NCI-H2196 (cell line): ENCODE data around the gene SF3A1.

Source experiments
- DNase-seq: peaks from one replicate; lab custom pipeline; 2025; ENCODE audit not compliant: unreplicated experiment; lab: John Stamatoyannopoulos, UW

The SF3A1 gene

DNA sequence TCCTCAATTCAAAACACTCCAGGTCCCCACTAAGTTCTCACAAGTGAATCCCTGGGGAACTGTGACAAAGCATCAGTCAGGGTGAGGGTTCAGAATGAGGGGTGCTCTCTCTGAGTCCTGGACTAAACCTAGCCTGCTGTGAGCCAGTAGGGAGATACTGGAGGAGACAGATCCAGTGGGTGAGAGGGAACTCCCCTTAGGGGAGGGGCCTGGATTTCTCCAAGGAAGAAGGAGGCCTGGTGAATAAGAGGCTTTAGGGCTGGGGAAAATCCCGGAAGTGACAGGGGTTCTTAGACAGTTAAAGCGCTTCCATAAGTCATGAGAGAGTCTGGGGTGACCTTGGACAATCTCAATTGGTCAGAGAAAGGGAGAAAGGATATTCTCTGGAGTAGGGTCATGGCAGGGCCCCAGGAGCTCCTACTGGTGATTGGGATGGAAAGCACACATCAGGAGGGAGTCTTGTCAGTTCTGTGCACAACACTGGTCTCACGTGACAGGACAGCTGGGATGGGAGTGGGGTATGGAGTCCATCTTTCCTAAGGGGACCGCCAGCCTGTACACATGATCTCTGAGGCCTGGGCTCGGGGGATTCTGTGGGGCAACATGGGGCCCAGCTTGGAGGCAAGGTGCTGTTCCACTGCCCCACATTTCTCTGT is 31.5 kb downstream of the SF3A1 start:
- no peak for DNase-seq

DNA sequence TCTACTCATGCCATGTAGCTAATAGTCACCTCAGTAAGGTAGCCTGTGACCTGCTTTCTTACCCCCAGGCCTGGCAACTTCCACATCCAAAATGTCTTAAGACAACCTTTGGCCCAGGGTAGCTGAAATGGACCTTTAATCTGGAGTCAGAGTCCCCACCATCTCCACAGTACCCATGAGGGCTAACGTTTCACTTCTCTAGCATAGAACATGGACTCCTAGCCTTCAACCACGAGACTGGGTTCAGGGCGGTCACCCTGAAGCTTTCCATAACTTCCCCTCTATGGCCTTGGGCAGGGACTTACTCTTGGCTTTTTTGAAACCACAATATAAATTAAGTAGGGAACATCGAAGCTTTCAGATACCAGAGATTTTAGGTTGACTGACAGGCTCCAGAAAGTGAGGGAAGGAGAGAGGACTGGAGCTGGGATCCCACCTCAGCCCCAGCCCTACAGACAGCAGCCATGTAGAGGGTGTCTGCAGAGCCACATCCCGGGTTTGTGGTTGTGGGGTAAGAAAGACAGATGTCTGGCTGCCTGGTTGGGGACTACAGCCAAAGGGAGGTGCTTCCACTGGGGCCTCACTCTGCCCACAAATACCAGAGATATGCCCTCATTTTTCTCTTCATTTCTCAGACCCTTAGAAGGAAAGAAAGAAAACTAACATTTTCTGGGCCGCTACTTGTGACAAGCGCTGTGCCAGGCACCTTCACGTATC is 32.5 kb downstream of the SF3A1 start:
- no peak for DNase-seq

DNA sequence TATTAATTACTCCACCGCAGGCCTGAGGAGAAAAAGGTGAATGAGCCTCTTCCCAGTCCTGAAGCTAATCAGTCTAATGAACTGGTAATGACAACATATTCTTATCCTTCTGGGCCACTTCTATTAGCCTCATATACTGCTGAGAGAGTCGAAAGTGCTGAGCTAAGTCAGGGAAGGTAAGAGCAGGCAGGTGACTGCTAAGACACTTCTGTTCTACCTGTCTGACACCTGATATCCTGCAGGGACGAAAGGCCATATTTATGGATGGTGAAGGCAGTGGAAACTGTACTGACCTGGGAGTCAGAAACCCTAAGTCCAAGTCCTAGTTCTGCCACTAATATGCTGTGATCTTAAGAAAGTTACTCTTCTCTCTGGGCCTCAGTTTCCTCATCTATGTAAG is 33.4 kb downstream of the SF3A1 start:
- DNase-seq, result no peak

DNA sequence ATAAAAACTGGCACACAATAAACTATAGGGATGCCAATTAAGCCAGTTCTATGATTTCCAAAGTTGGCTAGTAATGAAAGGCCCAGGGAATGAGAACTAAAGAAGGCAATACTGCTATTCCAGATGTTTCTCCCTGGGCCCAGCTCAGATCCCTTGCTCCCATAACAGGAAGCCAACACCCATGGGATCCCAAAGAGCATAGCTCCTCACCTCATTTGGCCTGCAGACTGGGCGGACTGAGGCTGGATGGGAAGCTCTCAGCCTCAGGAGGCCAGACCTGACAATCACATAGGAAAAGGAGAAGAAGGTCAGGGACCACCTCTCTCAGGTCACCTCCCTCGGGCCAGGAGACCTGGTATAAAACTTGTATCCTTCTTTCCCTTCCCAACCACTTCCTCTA is 35.2 kb downstream of the SF3A1 start:
- DNase-seq, result no peak

DNA sequence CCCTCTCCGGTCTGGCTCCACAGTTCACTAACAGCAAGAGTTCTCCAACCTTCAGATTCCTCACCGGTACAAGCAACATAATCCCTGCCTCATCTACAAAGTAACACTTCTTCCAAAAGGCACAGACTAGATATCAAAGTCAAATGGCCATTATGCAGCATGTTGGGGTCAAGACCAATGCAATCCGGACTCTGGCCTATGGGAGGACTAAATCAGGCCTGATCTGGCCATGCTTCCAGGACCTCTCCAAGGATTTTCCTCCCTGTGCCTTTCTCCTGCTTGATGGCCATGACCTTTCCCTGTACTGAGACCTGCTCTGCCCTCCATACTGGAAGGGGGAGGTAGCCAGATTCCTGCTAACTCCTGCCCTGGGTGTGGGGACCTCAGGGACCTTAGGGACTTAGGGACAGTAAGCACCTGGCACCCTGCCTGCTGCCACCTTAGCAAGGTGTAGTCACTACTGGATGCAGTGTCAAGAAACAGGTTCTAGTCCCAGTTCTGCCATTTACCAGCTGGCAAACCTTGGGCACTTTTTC is 36.6 kb downstream of the SF3A1 start:
- no peak for DNase-seq

DNA sequence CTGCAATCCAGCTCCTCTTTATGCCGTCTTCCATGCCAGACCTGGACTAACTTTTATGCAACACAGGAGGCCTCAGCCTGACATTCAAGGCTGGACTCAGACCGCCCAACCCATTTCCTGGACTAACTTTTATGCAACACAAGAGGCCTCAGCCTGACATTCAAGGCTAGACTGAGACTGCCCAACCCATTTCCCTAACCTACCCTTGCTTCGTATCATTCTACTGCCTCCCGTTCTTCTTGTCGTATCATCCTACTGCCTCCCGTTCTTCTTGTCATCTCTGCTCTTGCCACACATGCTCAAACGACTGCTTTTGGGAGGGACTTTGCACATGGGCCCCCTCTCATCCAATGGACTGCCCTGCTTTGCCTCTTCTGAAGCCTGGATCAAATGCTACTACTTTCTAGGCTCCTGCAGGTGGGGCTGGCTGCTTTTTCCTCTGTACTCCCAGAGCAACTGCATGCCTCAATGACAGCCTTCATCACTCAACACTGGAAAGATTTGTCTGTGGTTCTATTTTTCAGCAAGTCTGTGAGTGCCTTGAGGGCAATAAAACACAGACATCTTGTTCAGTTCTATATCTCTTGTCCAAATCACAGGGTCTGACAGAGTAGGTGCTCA is 37.8 kb downstream of the SF3A1 start:
- DNase-seq, result no peak

DNA sequence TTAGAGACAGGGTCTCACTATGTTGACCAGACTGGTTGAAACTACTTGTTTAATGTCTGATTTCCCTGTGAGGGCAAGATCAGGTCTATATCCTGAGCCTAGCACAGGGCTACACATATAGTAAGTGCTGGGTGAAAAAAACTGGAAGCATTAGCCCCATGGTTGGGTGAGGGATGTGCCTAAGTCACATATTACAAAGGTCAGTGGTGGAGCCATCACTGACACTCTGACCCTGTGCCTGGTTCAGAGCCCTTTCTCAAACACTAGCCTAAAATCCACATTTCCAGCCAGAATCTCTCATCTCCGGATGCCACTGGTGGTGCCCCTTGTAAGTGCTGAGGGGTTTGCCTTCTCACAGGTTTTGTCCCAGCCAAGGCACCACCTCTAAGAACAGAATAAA is 38.9 kb downstream of the SF3A1 start:
- no peak for DNase-seq

DNA sequence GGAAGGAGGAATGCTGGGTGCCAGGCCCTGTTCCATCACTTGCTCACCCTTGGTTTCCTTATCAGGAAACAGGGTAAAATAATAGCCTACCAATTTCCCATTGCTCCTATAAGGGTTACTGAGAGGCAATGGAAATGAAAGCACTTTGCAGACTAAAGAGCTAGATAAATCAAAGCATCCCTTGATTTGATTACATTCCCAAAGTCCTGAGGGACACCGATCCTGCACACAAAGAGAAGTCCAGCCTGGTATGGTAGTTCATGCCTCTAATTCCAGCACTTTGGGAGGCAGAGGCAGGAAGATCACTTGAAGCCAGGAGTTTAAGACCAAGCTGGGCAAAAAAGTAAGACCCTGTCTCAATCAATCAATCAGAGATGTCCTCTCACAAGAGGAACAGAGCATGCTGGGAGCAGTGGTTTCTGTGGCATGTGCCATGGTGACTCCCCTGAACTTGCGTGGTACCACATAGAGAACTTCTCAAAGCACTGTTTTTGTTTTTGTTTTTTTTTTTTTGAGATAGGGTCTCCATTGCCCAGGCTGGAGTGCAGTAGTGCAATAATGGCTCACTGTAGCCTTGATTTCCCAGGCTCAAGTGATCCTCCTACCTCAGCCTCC is 40.6 kb downstream of the SF3A1 start:
- DNase-seq, result no peak

DNA sequence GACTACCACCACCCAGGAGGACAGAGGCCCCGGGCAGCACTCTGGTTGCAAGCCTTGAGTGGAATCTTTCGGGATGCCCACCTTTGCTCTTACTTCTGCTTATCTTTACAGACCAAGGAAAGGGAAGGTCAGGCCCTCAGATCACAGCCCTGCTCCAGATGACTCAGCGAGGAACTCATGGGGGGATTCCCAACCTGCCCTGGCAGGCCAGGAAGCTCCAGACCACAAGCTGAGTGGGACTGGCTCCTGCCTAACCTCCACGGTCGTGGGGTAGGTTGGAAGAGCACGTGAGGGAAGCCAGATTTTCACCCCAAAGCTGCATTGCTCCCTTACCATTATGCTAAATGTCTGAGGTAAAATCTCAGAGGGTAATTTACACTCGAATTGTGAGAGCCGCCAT is 41.8 kb downstream of the SF3A1 start:
- no peak for DNase-seq

DNA sequence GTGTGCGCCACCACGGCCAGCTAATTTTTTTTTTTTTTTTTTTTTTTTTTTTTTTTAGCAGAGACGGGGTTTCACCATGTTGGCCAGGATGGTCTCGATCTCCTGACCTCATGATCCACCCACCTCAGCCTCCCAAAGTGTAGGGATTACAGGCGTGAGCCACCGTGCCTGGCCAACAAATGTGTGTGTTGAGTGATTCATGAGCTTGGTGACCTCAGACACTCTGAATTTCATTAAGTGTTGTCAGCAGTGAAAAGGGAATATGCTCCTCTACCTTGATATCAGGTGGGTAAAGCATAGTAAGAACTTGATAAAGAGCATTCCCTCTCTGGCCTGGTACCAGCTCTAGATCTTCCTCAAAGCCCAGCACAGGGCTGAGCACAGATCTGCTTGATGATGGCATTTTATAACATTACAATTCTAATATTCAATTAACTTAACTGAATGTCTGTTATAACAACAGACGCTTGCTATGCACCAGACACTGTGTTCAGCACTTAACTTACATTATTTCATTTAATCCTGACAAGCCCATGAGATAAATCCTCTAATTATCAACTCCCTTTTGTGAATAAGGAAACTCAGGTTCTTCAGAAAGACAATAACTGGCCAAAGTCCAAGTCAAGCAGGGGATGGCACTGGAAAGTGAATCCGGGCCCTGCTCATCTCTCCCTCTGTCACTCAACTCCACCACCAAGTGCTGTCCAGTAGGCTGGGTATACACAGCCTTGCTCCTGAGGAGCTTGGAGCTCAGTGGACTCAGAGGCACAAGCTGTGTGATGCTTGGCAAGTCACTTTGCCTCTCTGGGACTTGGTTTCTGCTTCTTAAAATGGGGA is 42.9 kb downstream of the SF3A1 start:
- DNase-seq, result no peak

DNA sequence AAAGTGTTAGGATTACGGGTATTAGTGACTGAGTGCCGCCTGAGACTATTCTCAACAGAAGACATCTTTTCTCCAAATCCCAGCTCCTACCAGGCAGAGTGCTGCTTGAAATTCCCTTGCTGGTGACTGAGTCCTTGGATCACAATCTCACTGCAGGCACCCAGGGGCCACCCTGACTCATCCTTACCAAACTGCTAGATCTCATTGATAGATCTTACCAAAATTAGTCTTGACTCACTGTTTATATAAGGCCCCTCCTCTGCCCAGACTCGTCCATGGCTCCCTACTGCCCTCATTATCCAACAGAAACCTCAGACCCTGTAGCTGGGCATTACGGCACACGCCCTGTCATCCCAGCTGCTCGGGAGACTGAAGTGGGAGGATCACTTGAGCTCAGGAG is 44.6 kb downstream of the SF3A1 start:
- no peak for DNase-seq

DNA sequence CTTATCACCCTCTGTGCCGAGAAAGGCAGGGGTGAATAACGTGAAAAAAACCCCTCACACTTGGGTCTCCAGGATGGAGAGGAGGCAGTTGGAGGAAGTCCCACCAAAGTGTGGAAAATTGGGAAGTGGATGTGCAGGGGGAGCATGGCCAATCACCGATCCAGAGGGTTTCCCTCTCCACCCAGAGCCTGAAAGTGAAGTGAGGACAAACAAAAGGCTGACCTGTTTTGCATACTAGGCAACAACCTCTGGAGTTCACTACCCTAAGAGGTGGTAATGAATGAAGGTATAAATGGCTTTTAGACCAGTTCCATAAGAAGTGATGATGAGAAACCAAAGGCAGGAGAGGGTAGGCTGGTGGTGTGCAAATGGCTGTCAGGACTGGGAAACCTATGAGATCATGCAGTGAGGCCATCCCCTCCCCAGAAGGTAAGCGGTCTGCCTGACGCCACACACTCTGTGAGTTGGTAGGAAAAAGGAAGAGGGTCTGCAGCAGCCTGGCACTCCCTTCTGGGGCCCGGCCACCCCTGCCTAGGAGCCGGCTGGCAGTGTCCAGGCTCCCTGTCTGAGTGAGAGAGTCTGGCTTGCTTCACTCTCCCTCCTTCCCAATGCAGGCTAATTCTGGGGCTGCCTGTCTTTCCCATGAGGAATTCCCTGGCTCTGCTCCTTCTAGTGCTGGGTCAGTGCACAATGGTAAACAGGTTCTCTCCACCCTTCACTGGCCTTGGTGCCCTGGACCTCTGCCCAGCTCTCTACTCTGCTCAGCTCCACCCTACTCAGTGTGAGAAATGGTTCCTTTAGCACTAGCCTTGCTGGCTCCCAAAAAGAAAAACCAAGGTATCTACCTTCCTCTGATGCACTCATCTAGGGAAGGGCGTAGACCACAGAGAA is 45.6 kb downstream of the SF3A1 start:
- peak; percentile 29 for DNase-seq

DNA sequence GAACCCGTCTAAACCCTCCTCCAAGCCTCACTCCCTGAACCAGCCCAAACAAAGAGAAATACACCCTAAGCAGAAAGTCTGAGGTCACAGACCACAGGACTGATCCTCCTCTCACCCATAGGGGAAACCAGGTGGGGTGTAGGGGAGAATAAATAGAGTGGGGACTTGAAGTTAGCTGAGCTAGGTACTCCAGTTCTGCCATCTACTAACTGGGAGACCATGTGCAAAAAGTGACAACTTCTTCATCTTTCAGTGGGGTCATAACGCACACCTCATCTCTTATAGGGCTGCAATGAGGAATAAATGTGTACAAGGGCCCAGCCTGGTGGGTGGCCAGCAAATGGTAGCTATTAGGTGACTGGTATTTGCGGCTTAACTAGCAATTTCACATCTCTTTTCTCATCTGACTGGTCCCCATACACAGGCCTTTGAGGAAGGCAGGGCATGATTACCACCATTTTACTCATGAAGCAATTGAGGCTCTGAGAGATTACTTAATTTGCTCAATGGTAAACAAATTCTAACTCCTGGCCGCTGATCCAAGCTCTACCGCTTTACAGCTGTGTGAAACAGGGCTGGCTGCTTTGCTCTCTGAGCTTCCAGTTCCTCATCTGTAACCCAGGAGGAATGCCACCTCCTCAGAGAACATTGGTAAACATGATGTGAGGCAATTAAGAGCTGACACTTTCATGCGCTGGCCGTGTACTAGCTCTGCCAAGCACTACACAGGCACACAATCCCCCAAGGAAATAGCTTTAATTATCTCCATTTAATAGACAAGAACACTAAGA is 46.5 kb downstream of the SF3A1 start:
- no peak for DNase-seq

DNA sequence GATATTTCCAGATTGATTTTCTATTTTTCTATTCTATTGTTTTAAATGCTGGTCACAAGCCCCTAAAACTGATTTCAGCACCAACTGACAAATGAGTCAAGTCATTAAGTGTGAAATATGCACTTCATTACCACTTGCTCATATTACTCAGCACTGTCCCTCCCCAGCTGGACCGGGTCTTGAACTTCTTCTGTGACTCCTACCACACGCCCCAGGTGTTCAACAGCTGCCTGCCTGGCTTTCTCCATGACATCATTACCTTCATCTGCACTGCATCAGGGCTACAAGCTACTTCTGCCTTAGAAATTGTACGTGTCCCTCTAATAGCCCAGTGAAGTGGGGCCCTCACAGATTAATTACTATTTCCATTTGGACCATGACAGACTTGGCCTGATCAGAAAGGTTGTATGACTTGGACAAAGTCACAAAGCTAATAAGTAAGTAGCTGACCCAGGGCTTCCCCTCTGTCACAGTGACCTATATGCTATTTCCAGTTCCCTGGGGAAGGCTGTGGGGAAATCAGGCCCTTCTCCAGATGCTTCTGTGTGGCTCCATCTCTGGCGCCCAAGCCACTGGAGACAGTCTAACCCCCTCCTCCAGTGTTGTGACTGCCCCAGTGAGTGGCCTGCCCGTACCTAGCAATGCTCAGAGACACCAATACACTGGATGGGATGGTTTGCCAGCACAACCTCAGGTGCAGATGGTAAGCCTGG is 48.0 kb downstream of the SF3A1 start:
- no peak for DNase-seq

DNA sequence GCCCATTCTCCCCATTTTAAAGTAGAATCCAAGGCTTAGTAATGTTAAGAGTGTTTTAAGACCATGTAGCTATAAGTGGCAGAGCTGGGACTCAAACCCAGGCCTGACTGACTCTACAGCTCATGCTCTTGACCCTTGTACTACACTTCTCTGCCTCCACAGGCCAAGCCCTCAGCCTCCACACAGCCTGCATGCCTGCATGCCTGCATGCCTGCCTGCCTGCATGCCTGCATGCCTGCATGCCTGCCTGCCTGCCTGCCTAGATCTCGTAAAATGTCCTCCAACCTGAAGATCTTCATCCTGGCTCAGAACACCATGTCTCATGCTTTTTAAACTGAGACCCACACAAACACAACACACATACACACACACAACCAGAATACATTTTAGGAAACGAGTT is 48.6 kb downstream of the SF3A1 start:
- no peak for DNase-seq

DNA sequence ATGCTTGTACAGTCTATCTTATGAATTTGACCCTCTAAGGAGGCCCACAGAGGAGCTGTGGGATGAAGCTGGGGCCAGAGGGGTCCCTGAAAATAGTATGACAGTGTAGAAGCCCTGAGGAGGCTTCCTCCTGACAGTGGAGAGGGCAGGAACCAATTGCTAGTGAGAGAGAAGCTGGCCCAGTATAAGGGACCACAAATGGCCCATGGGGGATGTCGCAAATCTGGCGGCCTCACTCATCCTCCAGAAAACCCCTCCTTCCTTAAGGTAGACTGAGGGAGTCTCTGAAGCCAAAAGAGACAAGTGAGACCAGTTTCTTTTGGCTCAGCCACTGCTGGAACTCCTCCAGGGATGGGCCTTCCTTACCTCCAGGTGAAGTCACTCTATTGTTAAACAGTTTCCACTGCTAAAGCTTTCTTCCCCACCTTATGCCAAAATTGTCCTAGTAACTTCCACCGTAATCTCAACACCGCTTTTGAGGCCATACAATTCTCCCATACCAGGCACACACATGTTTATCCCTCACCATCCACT is 49.6 kb downstream of the SF3A1 start:
- no peak for DNase-seq

DNA sequence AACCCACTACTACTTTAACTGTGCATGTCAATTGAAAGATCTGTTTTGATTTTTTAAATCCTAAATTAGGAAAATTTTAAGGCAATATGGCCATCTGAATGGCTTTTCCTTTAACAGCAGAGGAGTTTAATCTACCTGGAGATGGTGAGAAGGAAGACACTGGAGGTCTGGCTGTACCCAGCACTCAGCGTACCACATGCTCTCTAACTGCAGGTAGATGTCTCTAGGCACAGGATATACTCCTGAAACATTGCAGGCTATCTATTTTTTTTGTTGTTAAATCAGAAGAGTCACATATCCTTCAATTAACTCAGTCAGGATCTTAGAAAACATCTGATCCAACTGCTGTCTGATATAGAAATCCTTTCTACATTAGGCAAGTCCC is 50.1 kb downstream of the SF3A1 start:
- DNase-seq, result no peak

DNA sequence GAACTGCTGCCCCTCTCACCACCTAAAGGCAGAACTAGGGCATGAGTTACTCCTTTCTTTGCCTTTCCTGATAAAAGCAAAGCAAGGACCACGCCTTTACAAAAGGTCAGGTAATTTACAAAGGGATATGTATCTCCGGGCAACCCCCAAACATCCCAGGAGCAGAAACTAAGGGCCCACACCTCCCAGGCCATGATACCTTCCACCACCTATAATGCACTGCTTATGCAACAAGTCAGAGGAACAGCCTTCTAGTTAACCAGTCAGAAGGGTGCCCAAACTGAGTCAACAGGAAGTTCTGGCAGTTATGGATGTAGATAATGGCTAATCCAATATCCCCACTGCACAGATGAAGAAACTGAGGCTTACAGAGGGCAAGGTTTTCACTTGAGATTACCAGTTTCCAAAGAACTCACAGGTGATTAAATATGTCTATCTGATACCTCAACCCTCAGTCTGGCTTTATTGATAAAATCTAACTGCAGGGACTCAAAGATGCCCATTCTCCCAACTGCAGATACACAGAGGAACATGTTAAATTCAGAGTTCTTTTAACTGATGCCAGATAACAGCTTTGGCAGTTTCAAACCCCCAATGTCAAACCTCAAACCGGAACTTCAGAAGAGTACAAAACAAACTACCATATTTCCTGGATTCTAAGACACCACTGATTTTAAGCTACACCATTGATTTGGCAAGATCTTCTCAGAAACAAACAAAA is 50.6 kb downstream of the SF3A1 start:
- no peak for DNase-seq
